B cell (primary cell): ENCODE measurements around the gene NR5A1. TPM values are rescaled to one million over a fixed set of nuclear protein-coding genes. Genes with fewer than 3 reads are reported as not detected.

ENCODE experiments used
- ATAC-seq: fragments of 200-7000 bp; cut with Tn5 transposase; one replicate; pipeline ENCODE4 v1.10.0; 2021; ENCODE audit warnings: low read depth, mild to moderate bottlenecking, moderate number of reproducible peaks, moderate library complexity
- CTCF ChIA-PET: fragments of 350-600 bp; sonication (Branson Sonifier 250); formaldehyde crosslinking; loops from one replicate; lab custom pipeline; 2021; ENCODE audit warnings: antibody characterized with exemption, inconsistent platforms; lab: Charles Lee
- POLR2A ChIA-PET: fragments of 350-600 bp; sonication (Branson Sonifier 250); formaldehyde crosslinking; loops from one replicate; lab custom pipeline; 2021; ENCODE audit warnings: antibody characterized with exemption; lab: Charles Lee
- DNase-seq: peaks from one replicate; pipeline ENCODE4 v3.0.0; 2013
- H2AFZ ChIP-seq: 2 replicates; pipeline ENCODE4 v1.6.1; 2012; ENCODE audit warnings: mild to moderate bottlenecking, low read depth, low read length; ENCODE audit not compliant: insufficient read depth, poor library complexity, severe bottlenecking
- H3K27ac ChIP-seq, 2 donors: 1 replicate in 1 of 2; 2 replicates in 1 of 2; pipeline ENCODE4 v1.5.1; 2012 to 2013; ENCODE audit warnings: low read length in 2 of 2, mild to moderate bottlenecking in 2 of 2, moderate library complexity in 1 of 2
- H3K27me3 ChIP-seq, 4 experiments: fragments of 200-600 bp in 1 of 4; sonication (generic) in 1 of 4; replicated peaks in 1 of 4; 1 replicate in 2 of 4; 2 replicates in 2 of 4; pipeline versions ENCODE4 v1.6.1 to v1.7.0; 2013 to 2016; ENCODE audit warnings: low read length in 3 of 4, mild to moderate bottlenecking in 2 of 4, mixed read lengths in 1 of 4, moderate library complexity in 1 of 4; ENCODE audit not compliant: insufficient read depth in 4 of 4, control insufficient read depth in 3 of 4; ENCODE audit errors: control extremely low read depth in 1 of 4
- H3K36me3 ChIP-seq, 2 experiments: replicated peaks in 1 of 2; 1 replicate in 1 of 2; 2 replicates in 1 of 2; pipeline versions ENCODE4 v1.6.1 to v1.7.1; 2013; ENCODE audit warnings: low read length in 1 of 2; ENCODE audit not compliant: insufficient read depth in 2 of 2, control insufficient read depth in 1 of 2; ENCODE audit errors: control extremely low read depth in 1 of 2, extremely low read depth in 1 of 2
- H3K4me1 ChIP-seq, 2 donors: fragments of 200-600 bp in 1 of 2; sonication (generic) in 1 of 2; 1 replicate in 1 of 2; 2 replicates in 1 of 2; pipeline versions ENCODE4 v1.5.1 to v1.6.1; 2013 to 2017; ENCODE audit warnings: low read length in 2 of 2; ENCODE audit not compliant: control insufficient read depth in 2 of 2, insufficient read depth in 2 of 2
- H3K4me2 ChIP-seq: replicated peaks from 2 replicates; pipeline ENCODE3; 2012; ENCODE audit warnings: mild to moderate bottlenecking, low read depth, low read length; ENCODE audit not compliant: poor library complexity, severe bottlenecking
- H3K4me3 ChIP-seq, 5 experiments: fragments of 200-600 bp in 1 of 5; sonication (generic) in 1 of 5; 1 replicate in 3 of 5; 2 replicates in 2 of 5; pipeline versions ENCODE4 v1.5.1 to v1.7.0; 2011 to 2016; ENCODE audit warnings: low read length in 4 of 5, mild to moderate bottlenecking in 4 of 5, low read depth in 2 of 5, control low read depth in 1 of 5, moderate library complexity in 1 of 5; ENCODE audit not compliant: insufficient read depth in 1 of 5; ENCODE audit errors: control extremely low read depth in 1 of 5, extremely low read depth in 1 of 5
- H3K79me2 ChIP-seq: fragments of 200-600 bp; sonication (generic); one replicate; pipeline ENCODE4 v1.6.0; 2016; ENCODE audit warnings: low read length; ENCODE audit not compliant: control insufficient read depth, insufficient read depth
- H3K9ac ChIP-seq: fragments of 200-600 bp; sonication (generic); 2 replicates; pipeline ENCODE4 v1.6.1; 2017; ENCODE audit warnings: mild to moderate bottlenecking, low read length, moderate library complexity
- H3K9me3 ChIP-seq, 3 donors: one replicate each; pipeline versions ENCODE4 v1.6.1 to v1.7.1; 2013; ENCODE audit warnings: low read length in 2 of 3; ENCODE audit not compliant: control insufficient read depth in 2 of 3, insufficient read depth in 1 of 3; ENCODE audit errors: control extremely low read depth in 1 of 3
- H4K20me1 ChIP-seq: 2 replicates; pipeline ENCODE4 v1.6.0; 2012; ENCODE audit warnings: mild to moderate bottlenecking, low read length; ENCODE audit not compliant: insufficient read depth, control insufficient read depth, poor library complexity, severe bottlenecking
- H3K27ac Mint-ChIP-seq: one replicate; pipeline ENCODE4 v1.8.0; 2021; ENCODE audit warnings: mixed read lengths
- H3K27me3 Mint-ChIP-seq: one replicate; pipeline ENCODE4 v1.8.0; 2021; ENCODE audit warnings: mixed read lengths
- H3K4me1 Mint-ChIP-seq: one replicate; pipeline ENCODE4 v1.8.0; 2021; ENCODE audit warnings: mixed read lengths
- H3K4me3 Mint-ChIP-seq: one replicate; pipeline ENCODE4 v1.8.0; 2021; ENCODE audit warnings: mixed read lengths
- H3K9me3 Mint-ChIP-seq: one replicate; pipeline ENCODE4 v1.8.0; 2022; ENCODE audit warnings: mixed read lengths; ENCODE audit not compliant: insufficient read depth
- CTCF ChIP-seq: fragments of 200-600 bp; IDR thresholded peaks from one replicate; pipeline ENCODE4 v1.8.0; 2022; ENCODE audit warnings: antibody characterized with exemption, mild to moderate bottlenecking
- EZH2 ChIP-seq: IDR thresholded peaks from 2 replicates; pipeline ENCODE4 v1.6.1; 2012; ENCODE audit warnings: borderline replicate concordance, low read depth, mild to moderate bottlenecking, moderate library complexity, low read length; ENCODE audit not compliant: insufficient read depth, poor library complexity, severe bottlenecking
- WGBS: methylation state at CpG from one replicate; pipeline ENCODE4 v1.1.5; 2013; ENCODE audit warnings: missing lambda C conversion rate; ENCODE audit not compliant: insufficient coverage; 5-methylcytosine and 5-hydroxymethylcytosine counted together
- intact Hi-C: fragments of 100-400 bp; cut with micrococcal nuclease; formaldehyde crosslinking; loops from one replicate; pipeline ENCODE4 v1.10.0; 2022
- polyA plus RNA-seq: library from polyadenylated mRNA; depleted of rRNA; stranded (reverse); fragments of >200 nt; gene quantifications from 2 replicates; pipeline ENCODE4 v1.2.3, GENCODE V29; 2012
- total RNA-seq, 2 donors: library from RNA; stranded (reverse); fragments of 120-200 nt in 1 of 2; gene quantifications; 1 replicate in 1 of 2; 2 replicates in 1 of 2; pipeline versions ENCODE4 v1.2.3 to v1.2.4, GENCODE V29; 2013 to 2022

The NR5A1 gene
- total and polyA plus RNA-seq, 2 donors (not counting 1 experiment from before 2014, with no cell fraction given) = not detected

GRCh38 chr9:124535846-124536245, 28.6 kb upstream of the NR5A1 start:
- Mint-ChIP-seq H3K27me3 (no peaks in the 10 kb centered on the region), H3K4me1 (no peaks in the 10 kb centered on the region), H3K4me3 (no peak overlapping the region), H3K9me3 (no peaks in the 10 kb centered on the region), H3K27ac (no peak overlapping the region)
- H3K36me3 ChIP-seq = no peaks in the 10 kb centered on the region
- POLR2A ChIA-PET = no interaction called here
- no peak overlapping the region for H3K27ac ChIP-seq
- H3K4me2 ChIP-seq = no peak overlapping the region
- DNase-seq (no peak), ATAC-seq (no peak)
- H3K9me3 ChIP-seq = no peaks in the 10 kb centered on the region
- H3K9ac ChIP-seq = no peak overlapping the region
- H3K4me1 ChIP-seq = no peaks in the 10 kb centered on the region
- TF ChIP-seq CTCF (no peak), EZH2 (no peak)
- no peak overlapping the region for H3K4me3 ChIP-seq
- intact Hi-C loops = loop anchor here (2.0 kb wide), 1 partner anchor 409 kb away; no protein-coding TSS in a partner anchor
- 97% methylated on average over 10 of the region's 10 CpGs for WGBS
- no peaks in the 10 kb centered on the region for H3K79me2 ChIP-seq
- H3K27me3 ChIP-seq = no peaks in the 10 kb centered on the region
- no peak overlapping the region for H2AFZ ChIP-seq
- CTCF ChIA-PET = interaction anchor here (1.5 to 2.8 kb wide), 5 partner anchors 10 to 1134 kb away, joined by 4 to 22 read pairs (median 6); no protein-coding TSS in a partner anchor
- H4K20me1 ChIP-seq = no peaks in the 10 kb centered on the region

DNA sequence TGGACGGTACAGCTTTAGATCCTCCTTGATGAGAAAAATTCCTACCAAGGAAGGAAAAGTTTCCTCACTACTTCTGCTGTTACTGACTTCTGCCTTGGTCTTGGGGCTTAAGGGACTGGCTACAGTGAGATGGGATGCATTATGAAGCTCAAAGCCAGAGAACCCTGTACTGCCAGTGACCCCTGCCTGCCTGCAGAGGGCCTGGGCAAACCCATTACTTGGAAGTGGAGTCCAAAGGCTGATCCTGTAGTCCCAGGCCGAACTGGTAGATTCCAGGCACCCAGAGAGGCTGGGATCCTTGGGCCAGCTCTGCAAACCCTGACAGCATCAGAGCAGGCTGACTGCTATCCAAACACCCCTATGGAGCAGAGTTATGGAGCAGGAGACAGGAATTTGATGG, 25.7 kb upstream of the NR5A1 start:
- H3K27me3 ChIP-seq = no peaks in the 10 kb centered on the region
- no peaks in the 10 kb centered on the region for H3K4me1 ChIP-seq
- no peaks in the 10 kb centered on the region for H3K9me3 ChIP-seq
- 75% methylated on average over 1 of the region's 2 CpGs for WGBS
- no peaks in the 10 kb centered on the region for H3K79me2 ChIP-seq
- H3K27ac ChIP-seq = no peak overlapping the region
- H4K20me1 ChIP-seq = no peaks in the 10 kb centered on the region
- H3K9ac ChIP-seq = no peak overlapping the region
- no peak for ATAC-seq
- H3K4me1 Mint-ChIP-seq = no peaks in the 10 kb centered on the region
- H3K27me3 Mint-ChIP-seq = no peaks in the 10 kb centered on the region
- ChIA-PET CTCF (no interaction called here), POLR2A (no interaction called here)
- TF ChIP-seq EZH2 (no peak), CTCF (no peak)
- no peaks in the 10 kb centered on the region for H3K9me3 Mint-ChIP-seq
- H3K36me3 ChIP-seq = no peaks in the 10 kb centered on the region
- intact Hi-C loops = no loop called here
- no peak overlapping the region for H3K27ac Mint-ChIP-seq
- H2AFZ ChIP-seq = no peak overlapping the region
- no peak for DNase-seq
- no peak overlapping the region for H3K4me3 Mint-ChIP-seq
- H3K4me2 ChIP-seq = no peak overlapping the region
- no peak overlapping the region for H3K4me3 ChIP-seq
